GM23248 (cell line): ENCODE results near the gene RNF19B.

Source experiments
- EZH2 ChIP-seq: fragments of 200-600 bp; sonication (generic); IDR thresholded peaks from 2 replicates; pipeline ENCODE4 v1.6.1; 2018; ENCODE audit warnings: antibody characterized with exemption, mild to moderate bottlenecking; ENCODE audit not compliant: insufficient read depth, poor library complexity, severe bottlenecking
- EZH2phosphoT487 ChIP-seq: fragments of 200-600 bp; sonication (generic); IDR thresholded peaks from 2 replicates; pipeline ENCODE4 v1.6.1; 2018; ENCODE audit warnings: antibody characterized with exemption, moderate library complexity, mild to moderate bottlenecking, low read depth; ENCODE audit not compliant: insufficient read depth

DNA sequence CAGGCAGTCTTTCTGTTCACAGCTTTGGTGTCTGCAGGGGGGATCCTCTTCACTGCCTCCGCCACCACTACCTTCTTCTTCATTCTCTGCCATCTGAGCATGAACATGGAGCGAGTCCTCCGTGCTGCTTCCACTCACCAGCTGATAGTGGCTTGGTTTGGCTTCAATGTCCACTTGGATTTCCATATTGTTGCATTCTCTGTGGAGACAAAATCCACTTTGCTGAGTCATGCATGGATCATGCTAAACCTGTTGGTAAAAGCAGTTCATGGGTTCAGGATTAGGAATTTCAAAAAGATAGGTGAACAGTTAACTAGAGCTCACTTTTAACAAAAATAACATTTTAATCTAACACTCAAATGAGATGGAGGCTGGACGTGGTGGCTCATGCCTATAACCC lies 27.5 kb downstream of the RNF19B start:
- TF ChIP-seq EZH2 = no peak
- no peak for TF ChIP-seq EZH2phosphoT487
